ENCODE measurements around the gene RESP18.

The RESP18 gene

GRCh38 chr2:219332542-219332941, at the start of gene RESP18:
Gene RESP18, minus strand, starts transcription at chr2:219332744.
- no peak for FAIRE-seq

- FAIRE-seq = no peak
These were observed 48.9 kb upstream of the RESP18 start for GRCh38 chr2:219381448-219381847.

- no peak for FAIRE-seq
These were observed 48.4 kb upstream of the RESP18 start for GRCh38 chr2:219380926-219381325.

GRCh38 chr2:219378163-219378851, 45.8 kb upstream of the RESP18 start:
- no peak for FAIRE-seq

GRCh38 chr2:219369447-219369861, 36.9 kb upstream of the RESP18 start:
- no peak for FAIRE-seq

GRCh38 chr2:219368690-219369191, 36.2 kb upstream of the RESP18 start:
- FAIRE-seq = no peak

- FAIRE-seq = no peak
These were observed 30.1 kb upstream of the RESP18 start for GRCh38 chr2:219362524-219363164.

GRCh38 chr2:219362072-219362471, 29.5 kb upstream of the RESP18 start:
- FAIRE-seq = no peak

- FAIRE-seq = no peak
These were observed 25.9 kb upstream of the RESP18 start for GRCh38 chr2:219358170-219359075.

- no peak for FAIRE-seq
These were observed 24.3 kb upstream of the RESP18 start for GRCh38 chr2:219356834-219357233.

- FAIRE-seq = no peak
These were observed 22.0 kb upstream of the RESP18 start for GRCh38 chr2:219354582-219354981.

GRCh38 chr2:219353129-219353528, 20.6 kb upstream of the RESP18 start:
- FAIRE-seq = no peak

GRCh38 chr2:219352448-219353023, 20.0 kb upstream of the RESP18 start:
- FAIRE-seq = no peak

- no peak for FAIRE-seq
These were observed 18.2 kb upstream of the RESP18 start for GRCh38 chr2:219350710-219351221.

GRCh38 chr2:219350215-219350614, 17.7 kb upstream of the RESP18 start:
- no peak for FAIRE-seq

GRCh38 chr2:219344751-219345430, 12.3 kb upstream of the RESP18 start:
- FAIRE-seq = no peak

GRCh38 chr2:219335373-219335786, 2.8 kb upstream of the RESP18 start:
- no peak for FAIRE-seq

GRCh38 chr2:219334076-219334475, 1.5 kb upstream of the RESP18 start:
- FAIRE-seq = no peak

GRCh38 chr2:219331560-219332213, 857 bp downstream of the RESP18 start:
- FAIRE-seq = no peak

- no peak for FAIRE-seq
These were observed 4.8 kb downstream of the RESP18 start for GRCh38 chr2:219327719-219328118.

GRCh38 chr2:219325657-219326315, 6.8 kb downstream of the RESP18 start:
- FAIRE-seq = no peak

Data from colon (tissue), 2 donors.